Duodenal mucosa (tissue), 2 donors: ENCODE measurements around the gene SEC11A.
A peak's percentile ranks its signal among the peaks of the same experiment; 100 is the strongest.

Experiments used
- H3K27ac ChIP-seq: one replicate; pipeline ENCODE4 v1.7.0; 2013; ENCODE audit warnings: low read depth, low read length
- H3K27me3 ChIP-seq, 2 donors: one replicate each; pipeline ENCODE4 v1.7.0; 2013; ENCODE audit warnings: low read length in 2 of 2, control low read depth in 1 of 2; ENCODE audit not compliant: insufficient read depth in 2 of 2, control insufficient read depth in 1 of 2
- H3K36me3 ChIP-seq, 2 donors: one replicate each; pipeline ENCODE4 v1.7.0; 2013; ENCODE audit warnings: low read length in 2 of 2, control low read depth in 1 of 2; ENCODE audit not compliant: insufficient read depth in 2 of 2, control insufficient read depth in 1 of 2
- H3K4me1 ChIP-seq, 2 donors: one replicate each; pipeline ENCODE4 v1.7.0; 2013; ENCODE audit warnings: low read length in 2 of 2, control low read depth in 1 of 2; ENCODE audit not compliant: insufficient read depth in 2 of 2, control insufficient read depth in 1 of 2
- H3K4me3 ChIP-seq, 2 donors: one replicate each; pipeline ENCODE4 v1.7.0; 2013; ENCODE audit warnings: low read length in 2 of 2, low read depth in 1 of 2
- H3K9ac ChIP-seq, 2 donors: one replicate each; pipeline ENCODE4 v1.7.0; 2013; ENCODE audit warnings: low read length in 2 of 2, low read depth in 1 of 2
- H3K9me3 ChIP-seq, 2 donors: one replicate each; pipeline ENCODE4 v1.7.0; 2013; ENCODE audit warnings: low read length in 2 of 2, control low read depth in 1 of 2; ENCODE audit not compliant: control insufficient read depth in 1 of 2

The SEC11A gene

GRCh38 chr15:84716036-84716732 lies at the start of gene SEC11A:
Gene SEC11A (minus strand): TSS chr15:84716139. CDS start chr15:84716075, 64 bp downstream.
- Histone ChIP-seq H3K4me3 (peak within 1 kb of the TSS; percentile 73 to 95), H3K27ac (peak within 1 kb of the TSS; percentile 95), H3K36me3 (peaks cover 0 to 5% of the 10 kb centered on the region in 2 donors), H3K9me3 (no peaks in the 10 kb centered on the region), H3K27me3 (no peaks in the 10 kb centered on the region), H3K9ac (peak within 1 kb of the TSS; percentile 69 to 92), H3K4me1 (peaks cover 17% of the 10 kb centered on the region in 2 donors)

- peaks cover 26 to 30% of the 10 kb centered on the region in 2 donors for H3K4me1 ChIP-seq
These were observed 49.7 kb upstream of the SEC11A start for GRCh38 chr15:84765675-84766074.

GRCh38 chr15:84764989-84765388 lies 49.0 kb upstream of the SEC11A start:
- Histone ChIP-seq H3K4me3 (no peak overlapping the region), H3K27me3 (no peaks in the 10 kb centered on the region), H3K36me3 (peaks cover 14 to 35% of the 10 kb centered on the region in 2 donors), H3K4me1 (peaks cover 32% of the 10 kb centered on the region in 2 donors), H3K27ac (no peak overlapping the region), H3K9me3 (no peaks in the 10 kb centered on the region), H3K9ac (no peak overlapping the region)

More at GRCh38 chr15:84765675-84766074, 49.7 kb upstream of the SEC11A start:
- H3K27ac ChIP-seq = no peak overlapping the region
- no peak overlapping the region for H3K9ac ChIP-seq
- H3K4me3 ChIP-seq = no peak overlapping the region
- H3K36me3 ChIP-seq = peaks cover 14 to 35% of the 10 kb centered on the region in 2 donors
- no peaks in the 10 kb centered on the region for H3K27me3 ChIP-seq
- H3K9me3 ChIP-seq = no peaks in the 10 kb centered on the region

GRCh38 chr15:84764585-84764984 lies 48.6 kb upstream of the SEC11A start:
- no peaks in the 10 kb centered on the region for H3K27me3 ChIP-seq
- no peak overlapping the region for H3K9ac ChIP-seq
- H3K4me3 ChIP-seq = no peak overlapping the region
- no peaks in the 10 kb centered on the region for H3K9me3 ChIP-seq
- peaks cover 14 to 35% of the 10 kb centered on the region in 2 donors for H3K36me3 ChIP-seq
- peaks cover 32 to 33% of the 10 kb centered on the region in 2 donors for H3K4me1 ChIP-seq
- no peak overlapping the region for H3K27ac ChIP-seq

- Histone ChIP-seq H3K4me3 (no peak overlapping the region), H3K9me3 (no peaks in the 10 kb centered on the region), H3K4me1 (peaks cover 40 to 48% of the 10 kb centered on the region in 2 donors), H3K36me3 (peaks cover 9 to 23% of the 10 kb centered on the region in 2 donors), H3K27ac (no peak overlapping the region), H3K27me3 (no peaks in the 10 kb centered on the region), H3K9ac (no peak overlapping the region)
These were observed 47.1 kb upstream of the SEC11A start for GRCh38 chr15:84762840-84763572.

GRCh38 chr15:84761607-84762131 lies 45.7 kb upstream of the SEC11A start:
- no peak overlapping the region for H3K9ac ChIP-seq
- peaks cover 8 to 14% of the 10 kb centered on the region in 2 donors for H3K36me3 ChIP-seq
- H3K4me1 ChIP-seq = peaks cover 40 to 53% of the 10 kb centered on the region in 2 donors
- no peaks in the 10 kb centered on the region for H3K9me3 ChIP-seq
- H3K27ac ChIP-seq = no peak overlapping the region
- no peak overlapping the region for H3K4me3 ChIP-seq
- H3K27me3 ChIP-seq = no peaks in the 10 kb centered on the region

- Histone ChIP-seq H3K27ac (no peak overlapping the region), H3K36me3 (peaks cover 0 to 4% of the 10 kb centered on the region in 2 donors), H3K9me3 (no peaks in the 10 kb centered on the region), H3K27me3 (no peaks in the 10 kb centered on the region), H3K4me1 (peaks cover 52 to 62% of the 10 kb centered on the region in 2 donors), H3K4me3 (no peak overlapping the region), H3K9ac (no peak overlapping the region)
These were observed 44.3 kb upstream of the SEC11A start for GRCh38 chr15:84760219-84760618.

- H3K36me3 ChIP-seq = no peaks in the 10 kb centered on the region
- H3K9ac ChIP-seq = no peak overlapping the region
- no peak overlapping the region for H3K4me3 ChIP-seq
- H3K27ac ChIP-seq = no peak overlapping the region
- H3K27me3 ChIP-seq = no peaks in the 10 kb centered on the region
- peaks cover 52 to 68% of the 10 kb centered on the region in 2 donors for H3K4me1 ChIP-seq
- H3K9me3 ChIP-seq = no peaks in the 10 kb centered on the region
These were observed 43.1 kb upstream of the SEC11A start for GRCh38 chr15:84759018-84759417.

- Histone ChIP-seq H3K9ac (no peak overlapping the region), H3K4me1 (peaks cover 43 to 58% of the 10 kb centered on the region in 2 donors), H3K27me3 (no peaks in the 10 kb centered on the region), H3K9me3 (no peaks in the 10 kb centered on the region), H3K4me3 (no peak overlapping the region), H3K27ac (no peak overlapping the region), H3K36me3 (no peaks in the 10 kb centered on the region)
These were observed 40.0 kb upstream of the SEC11A start for GRCh38 chr15:84755736-84756527.
